Activated T-cell treated with anti-CD3 and anti-CD28 coated beads, Interleukin-2, amount 50 U/mL, for 72 hours (primary cell): ENCODE results near the gene PHRF1. TPM values are rescaled to one million over a fixed set of nuclear protein-coding genes. Genes with fewer than 3 reads are reported as not detected.
A peak's percentile ranks its signal among the peaks of the same experiment; 100 is the strongest.

Source experiments
- ATAC-seq, 2 donors: fragments of 150-1000 bp; cut with Tn5 transposase; replicated peaks in 1 of 2; 2 replicates each; pipeline ENCODE4 v1.10.0; 2021; ENCODE audit warnings: moderate library complexity in 2 of 2, mild to moderate bottlenecking in 1 of 2
- DNase-seq, 2 donors: peaks; one replicate each; pipeline ENCODE4 v3.0.0; 2021 to 2022; ENCODE audit warnings: mixed read lengths in 1 of 2
- H3K27ac Mint-ChIP-seq: one replicate; pipeline ENCODE4 v1.8.0; 2022; ENCODE audit warnings: mild to moderate bottlenecking, moderate library complexity, mixed read lengths
- H3K27me3 Mint-ChIP-seq: one replicate; pipeline ENCODE4 v1.8.0; 2022; ENCODE audit warnings: low read depth, mixed read lengths
- H3K36me3 Mint-ChIP-seq, 2 donors: one replicate each; pipeline ENCODE4 v1.8.0; 2022; ENCODE audit warnings: mixed read lengths in 2 of 2, mild to moderate bottlenecking in 1 of 2; ENCODE audit not compliant: insufficient read depth in 2 of 2
- H3K4me1 Mint-ChIP-seq: one replicate; pipeline ENCODE4 v1.8.0; 2022; ENCODE audit warnings: low read depth, mixed read lengths
- H3K4me3 Mint-ChIP-seq, 2 donors: one replicate each; pipeline ENCODE4 v1.8.0; 2022; ENCODE audit warnings: mild to moderate bottlenecking in 2 of 2, mixed read lengths in 2 of 2, moderate library complexity in 2 of 2
- H3K9me3 Mint-ChIP-seq, 2 donors: one replicate each; pipeline ENCODE4 v1.8.0; 2022; ENCODE audit warnings: mixed read lengths in 2 of 2
- total RNA-seq, 2 donors: library from RNA; stranded (reverse); gene quantifications; one replicate each; pipeline ENCODE4 v1.2.3, GENCODE V29; 2022

The PHRF1 gene
- total RNA-seq, 2 donors from 2014 or later: 29.7 to 31.0 TPM

GRCh38 chr11:558503-558902, 17.8 kb upstream of the PHRF1 start:
- H3K36me3 Mint-ChIP-seq: no peaks in the 10 kb centered on the region
- peaks cover 15% of the 10 kb centered on the region for H3K27me3 Mint-ChIP-seq
- peaks cover 10% of the 10 kb centered on the region for H3K4me1 Mint-ChIP-seq
- DNase-seq (no peak), ATAC-seq (no peak)
- H3K9me3 Mint-ChIP-seq: no peaks in the 10 kb centered on the region
- no peak overlapping the region for H3K4me3 Mint-ChIP-seq
- H3K27ac Mint-ChIP-seq: no peak overlapping the region

GRCh38 chr11:559020-559620, 17.1 kb upstream of the PHRF1 start:
- no peak for ATAC-seq
- no peak for DNase-seq
- no peaks in the 10 kb centered on the region for H3K9me3 Mint-ChIP-seq
- peaks cover 15% of the 10 kb centered on the region for H3K27me3 Mint-ChIP-seq
- no peak overlapping the region for H3K4me3 Mint-ChIP-seq
- H3K36me3 Mint-ChIP-seq: no peaks in the 10 kb centered on the region
- peaks cover 10% of the 10 kb centered on the region for H3K4me1 Mint-ChIP-seq
- no peak overlapping the region for H3K27ac Mint-ChIP-seq

GRCh38 chr11:559712-560304, 16.5 kb upstream of the PHRF1 start:
- peaks cover 10% of the 10 kb centered on the region for H3K4me1 Mint-ChIP-seq
- H3K36me3 Mint-ChIP-seq: no peaks in the 10 kb centered on the region
- no peak overlapping the region for H3K27ac Mint-ChIP-seq
- DNase-seq: no peak
- H3K9me3 Mint-ChIP-seq: no peaks in the 10 kb centered on the region
- ATAC-seq: no peak
- H3K27me3 Mint-ChIP-seq: peaks cover 15% of the 10 kb centered on the region
- peak overlapping the region; percentile 90 to 96 for H3K4me3 Mint-ChIP-seq

DNA sequence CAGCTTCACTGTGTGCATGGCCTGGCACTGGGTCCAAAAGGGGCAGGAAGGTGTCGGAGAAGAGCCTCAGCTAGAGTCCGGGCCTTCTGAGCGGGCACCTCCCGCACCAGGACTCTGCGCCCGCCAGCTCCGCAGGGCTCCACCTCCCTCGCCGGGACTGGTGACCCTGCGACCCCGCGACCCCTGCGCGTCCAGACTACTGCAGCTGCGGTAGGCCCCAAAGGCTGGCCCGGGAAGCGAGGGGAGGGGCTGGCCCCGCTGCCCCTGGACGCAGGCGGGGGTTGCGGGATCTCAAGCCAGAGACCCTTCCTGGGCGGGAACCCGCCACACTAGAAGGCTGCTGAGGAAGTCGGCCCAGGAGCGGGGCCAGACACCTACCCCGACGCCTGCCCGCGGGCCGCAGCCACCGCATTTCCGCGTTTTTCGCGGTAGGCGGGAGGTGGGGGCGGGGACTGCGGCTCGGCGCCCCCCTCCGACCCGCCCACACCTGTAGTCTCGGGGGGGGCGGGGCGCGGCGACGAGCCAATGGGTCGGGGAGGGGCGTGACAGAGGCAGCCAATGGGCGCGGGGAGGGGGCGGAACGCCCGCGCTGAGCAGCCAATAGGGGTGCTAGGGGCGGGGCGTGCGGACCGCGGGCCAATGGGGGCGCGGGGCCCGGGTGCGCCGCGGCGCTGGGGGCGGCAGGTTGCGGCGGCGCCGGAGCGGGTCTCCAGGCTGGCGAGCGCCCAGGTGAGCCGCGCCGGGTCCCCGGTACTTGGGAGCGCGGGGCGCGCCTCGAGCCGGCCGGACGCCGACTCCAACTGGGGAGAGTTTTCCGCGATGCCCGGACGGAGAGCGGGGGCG, 15.7 kb upstream of the PHRF1 start, which contains the start of the genes LMNTD2 and RASSF7:
Gene LMNTD2, minus strand, starts transcription at position 434 of the 843 bp plus-strand sequence. Its CDS starts 22 bp downstream, at position 412.
Gene RASSF7, plus strand, starts transcription at position 666 of the 843 bp plus-strand sequence. CDS start 799 bp downstream, outside the sequence.
- H3K27ac Mint-ChIP-seq: peak within 1 kb of the TSS; percentile 87
- peaks cover 15% of the 10 kb centered on the region for H3K27me3 Mint-ChIP-seq
- DNase-seq (peak; percentile 96 to 97), ATAC-seq (peak; percentile 92 to 95)
- no peaks in the 10 kb centered on the region for H3K9me3 Mint-ChIP-seq
- H3K4me3 Mint-ChIP-seq: peak within 1 kb of the TSS; percentile 90 to 96
- H3K4me1 Mint-ChIP-seq: peaks cover 10% of the 10 kb centered on the region
- no peaks in the 10 kb centered on the region for H3K36me3 Mint-ChIP-seq

DNA sequence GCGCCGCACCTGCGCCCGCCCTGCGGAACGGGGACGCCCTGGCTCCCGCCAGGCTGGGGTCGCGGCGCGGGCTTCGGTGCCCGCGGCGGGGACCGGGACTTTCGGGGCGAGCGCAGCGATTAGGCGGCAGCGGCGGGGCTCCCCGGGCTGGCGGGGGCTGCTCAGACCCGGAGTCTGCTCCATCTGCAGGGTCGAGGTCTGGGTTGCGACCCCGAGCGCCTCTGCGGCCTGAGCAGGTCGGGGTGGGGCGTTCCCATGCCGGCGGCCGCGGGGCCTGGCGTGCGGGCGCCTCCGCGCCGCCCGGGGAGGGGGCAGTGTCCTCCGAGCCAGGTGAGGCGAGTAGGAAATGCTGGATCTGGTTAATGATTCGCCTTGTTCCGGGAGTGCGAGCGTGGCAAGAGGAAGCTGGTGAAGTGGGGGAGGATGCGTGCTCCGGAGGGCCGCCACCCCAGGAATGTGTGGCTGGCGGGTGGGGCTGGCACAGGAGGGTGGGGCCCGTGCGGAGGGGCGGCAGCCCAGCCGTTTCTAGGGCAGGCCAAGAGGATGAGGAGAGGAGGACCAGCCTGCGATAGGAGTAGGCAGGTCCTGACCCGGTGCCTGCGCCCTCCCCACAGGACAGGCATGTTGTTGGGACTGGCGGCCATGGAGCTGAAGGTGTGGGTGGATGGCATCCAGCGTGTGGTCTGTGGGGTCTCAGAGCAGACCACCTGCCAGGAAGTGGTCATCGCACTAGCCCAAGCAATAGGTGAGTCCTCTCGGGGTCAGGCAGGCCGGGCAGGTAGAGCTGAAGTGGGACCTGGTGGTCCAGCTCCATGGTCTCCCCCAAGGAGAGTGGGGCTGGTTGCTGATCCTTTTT, 14.9 kb upstream of the PHRF1 start:
- Mint-ChIP-seq H3K27ac (peak overlapping the region; percentile 87), H3K36me3 (no peaks in the 10 kb centered on the region), H3K27me3 (peaks cover 12% of the 10 kb centered on the region), H3K4me1 (peaks cover 10% of the 10 kb centered on the region), H3K4me3 (peak overlapping the region; percentile 90 to 96), H3K9me3 (no peaks in the 10 kb centered on the region)
- ATAC-seq (peak; percentile 12 to 43), DNase-seq (no peak)

- ATAC-seq (no peak), DNase-seq (no peak)
- H3K4me1 Mint-ChIP-seq: peaks cover 10% of the 10 kb centered on the region
- H3K4me3 Mint-ChIP-seq: peak overlapping the region; percentile 90 to 96
- no peaks in the 10 kb centered on the region for H3K36me3 Mint-ChIP-seq
- no peak overlapping the region for H3K27ac Mint-ChIP-seq
- H3K27me3 Mint-ChIP-seq: peaks cover 7% of the 10 kb centered on the region
- no peaks in the 10 kb centered on the region for H3K9me3 Mint-ChIP-seq
These were observed 14.1 kb upstream of the PHRF1 start for GRCh38 chr11:562046-562645.

- no peak for DNase-seq
- H3K36me3 Mint-ChIP-seq: no peaks in the 10 kb centered on the region
- no peak overlapping the region for H3K4me3 Mint-ChIP-seq
- no peaks in the 10 kb centered on the region for H3K27me3 Mint-ChIP-seq
- no peak overlapping the region for H3K27ac Mint-ChIP-seq
- ATAC-seq: no peak
- peaks cover 10% of the 10 kb centered on the region for H3K4me1 Mint-ChIP-seq
- H3K9me3 Mint-ChIP-seq: no peaks in the 10 kb centered on the region
These were observed 13.0 kb upstream of the PHRF1 start for GRCh38 chr11:563066-563811.

DNA sequence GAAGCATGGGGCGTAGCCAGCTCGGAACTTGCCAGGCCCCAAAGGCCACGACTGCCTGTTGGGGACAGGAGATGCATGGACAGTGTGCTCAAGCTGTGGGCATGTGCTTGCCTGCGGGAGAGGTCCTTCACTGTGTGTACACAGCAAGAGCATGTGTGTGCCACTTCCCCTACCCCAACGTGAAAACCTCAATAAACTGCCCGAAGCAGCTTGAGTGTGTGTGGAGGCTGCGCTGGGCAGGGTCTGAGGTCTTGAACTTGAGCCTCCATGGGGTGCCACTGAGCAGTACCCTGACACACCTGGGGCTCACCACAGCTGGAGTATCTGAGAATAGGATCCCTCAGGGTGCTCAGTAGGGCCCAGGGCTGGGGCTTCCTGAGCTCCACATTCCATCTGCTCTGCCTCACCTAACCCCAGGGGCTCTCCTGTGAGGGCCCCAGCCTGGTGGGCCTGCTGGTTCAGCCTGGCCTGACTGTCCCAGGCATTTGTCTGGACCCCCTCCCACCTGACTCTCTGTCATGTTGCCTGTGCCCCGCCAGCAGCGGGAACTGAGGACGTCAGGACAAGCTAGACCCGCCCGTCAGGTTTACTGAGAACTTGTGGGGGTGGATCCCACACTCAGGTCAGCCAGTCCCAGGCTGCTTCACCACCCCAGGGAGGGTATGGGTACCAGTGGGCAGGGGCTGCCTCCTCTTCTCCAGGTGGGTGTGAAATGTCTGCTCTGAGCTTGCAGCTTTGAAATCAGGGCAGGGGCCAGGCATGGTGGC, 12.3 kb upstream of the PHRF1 start:
- H3K4me3 Mint-ChIP-seq: no peak overlapping the region
- H3K4me1 Mint-ChIP-seq: peaks cover 10% of the 10 kb centered on the region
- no peak for DNase-seq
- no peak overlapping the region for H3K27ac Mint-ChIP-seq
- H3K36me3 Mint-ChIP-seq: no peaks in the 10 kb centered on the region
- ATAC-seq: no peak
- H3K9me3 Mint-ChIP-seq: no peaks in the 10 kb centered on the region
- no peaks in the 10 kb centered on the region for H3K27me3 Mint-ChIP-seq

GRCh38 chr11:565921-566509, 10.3 kb upstream of the PHRF1 start:
- Mint-ChIP-seq H3K36me3 (no peaks in the 10 kb centered on the region), H3K4me3 (no peak overlapping the region), H3K27me3 (no peaks in the 10 kb centered on the region), H3K4me1 (peaks cover 4% of the 10 kb centered on the region), H3K27ac (no peak overlapping the region), H3K9me3 (no peaks in the 10 kb centered on the region)
- DNase-seq: no peak
- ATAC-seq: no peak

DNA sequence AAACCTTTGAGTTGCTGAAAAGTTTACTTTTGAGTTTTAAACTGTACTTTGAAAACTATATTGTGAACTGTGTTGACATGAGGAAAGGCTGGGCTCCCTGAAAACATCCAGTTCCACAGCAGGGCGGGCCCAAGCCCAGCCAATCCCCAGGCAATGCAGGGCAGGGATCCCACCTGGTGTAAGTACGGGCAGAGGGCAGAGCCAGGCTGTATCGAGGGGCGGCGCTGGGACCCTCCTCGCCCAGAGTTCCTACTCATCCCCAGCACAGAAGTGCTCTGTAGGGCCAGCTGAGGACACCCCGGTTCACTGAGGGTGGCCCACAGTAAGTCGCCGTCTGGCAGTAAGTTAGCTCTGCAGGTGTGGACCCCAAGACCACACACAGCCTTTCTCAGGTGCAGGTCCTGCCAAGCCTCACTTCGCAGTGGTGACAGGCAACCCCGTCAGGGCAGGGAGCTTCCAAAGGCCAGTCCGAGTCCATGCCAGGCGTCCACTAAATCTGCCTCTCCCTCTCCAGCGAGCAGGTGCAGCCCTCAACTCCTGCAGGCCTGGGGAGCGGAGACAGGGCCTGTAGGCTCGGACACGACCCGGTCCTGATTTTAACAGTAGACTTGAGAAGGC, 9.2 kb upstream of the PHRF1 start:
- no peak for ATAC-seq
- DNase-seq: no peak

More for the DNA sequence above, 9.2 kb upstream of the PHRF1 start:
- Mint-ChIP-seq H3K4me3 (peak overlapping the region; percentile 77 to 78), H3K4me1 (no peaks in the 10 kb centered on the region), H3K27ac (no peak overlapping the region), H3K9me3 (no peaks in the 10 kb centered on the region), H3K27me3 (no peaks in the 10 kb centered on the region), H3K36me3 (no peaks in the 10 kb centered on the region)
